ENCODE data around the gene CAPRIN1. TPM values are rescaled to one million over a fixed set of nuclear protein-coding genes. Genes with fewer than 3 reads are reported as not detected.

CAPRIN1 gene
- total and polyA plus RNA-seq, 2 donors (not counting 3 experiments of a cell fraction or from before 2014, with no cell fraction given): 138 to 279 TPM

DNA sequence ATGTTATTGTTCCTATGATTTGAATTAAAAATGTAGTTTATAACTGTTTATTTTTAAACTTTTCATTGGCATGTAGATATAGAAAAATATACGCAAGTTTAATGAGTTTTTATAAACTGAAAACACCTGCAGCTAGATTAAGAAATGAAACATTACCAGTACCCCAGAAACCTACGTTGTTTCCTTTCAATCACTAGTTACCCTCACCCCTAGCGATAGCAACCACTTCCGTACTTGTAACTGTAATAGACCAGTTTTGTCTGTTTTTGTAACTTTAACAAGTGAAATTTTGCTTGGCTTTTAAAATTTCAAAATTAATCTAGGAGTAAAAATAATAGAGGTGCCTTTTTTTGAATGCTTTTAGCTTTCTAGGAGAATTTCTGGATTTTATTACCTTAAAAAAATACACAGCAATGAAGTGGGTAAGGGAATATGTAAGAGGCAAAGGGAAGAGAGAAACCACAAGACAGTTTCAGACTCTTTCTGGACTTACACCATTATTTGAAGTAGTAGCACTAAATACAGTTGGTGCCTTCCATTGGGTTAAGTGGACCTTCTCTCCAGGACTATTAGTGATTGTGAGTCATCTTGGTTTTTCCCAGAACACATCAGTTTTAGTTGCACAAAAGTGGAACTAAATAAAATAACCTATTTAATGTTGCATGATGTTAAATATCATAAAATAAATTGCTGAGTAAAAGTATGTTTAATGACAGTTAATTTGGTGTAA, 35.2 kb downstream of the CAPRIN1 start:
- dilution Hi-C loops (cut with MboI; ENCODE audit: extremely low pct_ligation_motif_present, low sequenced_read_pairs): no loop called here
- CTCF ChIA-PET: interaction anchor here (0.7 to 4.8 kb wide), 2 partner anchors 12 to 80 kb away, joined by 3 to 16 read pairs; no protein-coding TSS in a partner anchor
- peaks cover 27 to 54% of the 10 kb centered on the region in 2 experiments for H3K36me3 ChIP-seq (ENCODE audit: control insufficient read depth in 2 of 2, extremely low read depth in 1 of 2, insufficient read depth in 2 of 2, low read length in 2 of 2)

More for the DNA sequence above, 35.2 kb downstream of the CAPRIN1 start:
- Histone ChIP-seq H3K27ac (ENCODE audit: insufficient read depth, low read depth, low read length) (no peak overlapping the region), H3K4me3 (replicated peaks in 1 of 3; ENCODE audit: insufficient read depth in 1 of 3, low read depth in 1 of 3, low read length in 3 of 3) (no peak overlapping the region), H3K9me1 (replicated peaks; ENCODE audit: control insufficient read depth, extremely low read depth, insufficient read depth, low read length) (no peaks in the 10 kb centered on the region), H4K20me1 (replicated peaks; ENCODE audit: control insufficient read depth, extremely low read depth, insufficient read depth, low read length) (peaks cover 3% of the 10 kb centered on the region), H3K27me3 (ENCODE audit: control insufficient read depth in 2 of 2, insufficient read depth in 2 of 2, low read length in 2 of 2) (no peaks in the 10 kb centered on the region), H3K4me2 (ENCODE audit: insufficient read depth, low read length) (no peak overlapping the region), H2AFZ (ENCODE audit: low read depth, low read length) (no peak overlapping the region), H3K79me2 (ENCODE audit: control insufficient read depth, insufficient read depth, low read length) (peaks cover 38% of the 10 kb centered on the region), H3K4me1 (ENCODE audit: control insufficient read depth, extremely low read depth, insufficient read depth, low read length) (no peaks in the 10 kb centered on the region), H3K9ac (replicated peaks; ENCODE audit: extremely low read depth, insufficient read depth, low read length) (no peak overlapping the region), H3K9me3 (replicated peaks; ENCODE audit: control insufficient read depth, insufficient read depth, low read length) (no peaks in the 10 kb centered on the region)
- DNase-seq (ENCODE audit: low read depth, low spot score): no peak
- FAIRE-seq: no peak
- no peak for TF ChIP-seq POLR2A (IDR thresholded peaks at IDR 0.05; ENCODE audit: low read depth, low read length)
- TF ChIP-seq MYC (IDR thresholded peaks at IDR 0.05; ENCODE audit: low read depth, low read length): no peak
- TF ChIP-seq, protein P1, sequence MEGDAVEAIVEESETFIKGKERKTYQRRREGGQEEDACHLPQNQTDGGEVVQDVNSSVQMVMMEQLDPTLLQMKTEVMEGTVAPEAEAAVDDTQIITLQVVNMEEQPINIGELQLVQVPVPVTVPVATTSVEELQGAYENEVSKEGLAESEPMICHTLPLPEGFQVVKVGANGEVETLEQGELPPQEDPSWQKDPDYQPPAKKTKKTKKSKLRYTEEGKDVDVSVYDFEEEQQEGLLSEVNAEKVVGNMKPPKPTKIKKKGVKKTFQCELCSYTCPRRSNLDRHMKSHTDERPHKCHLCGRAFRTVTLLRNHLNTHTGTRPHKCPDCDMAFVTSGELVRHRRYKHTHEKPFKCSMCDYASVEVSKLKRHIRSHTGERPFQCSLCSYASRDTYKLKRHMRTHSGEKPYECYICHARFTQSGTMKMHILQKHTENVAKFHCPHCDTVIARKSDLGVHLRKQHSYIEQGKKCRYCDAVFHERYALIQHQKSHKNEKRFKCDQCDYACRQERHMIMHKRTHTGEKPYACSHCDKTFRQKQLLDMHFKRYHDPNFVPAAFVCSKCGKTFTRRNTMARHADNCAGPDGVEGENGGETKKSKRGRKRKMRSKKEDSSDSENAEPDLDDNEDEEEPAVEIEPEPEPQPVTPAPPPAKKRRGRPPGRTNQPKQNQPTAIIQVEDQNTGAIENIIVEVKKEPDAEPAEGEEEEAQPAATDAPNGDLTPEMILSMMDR (IDR thresholded peaks at IDR 0.05; ENCODE audit: extremely low read depth in 1 of 2, insufficient read depth in 1 of 2, low read depth in 1 of 2, low read length in 2 of 2): no peak
- no peak for TF ChIP-seq FOS (IDR thresholded peaks at IDR 0.05; ENCODE audit: borderline replicate concordance, insufficient read depth, low read length)
- no peak for TF ChIP-seq JUN (IDR thresholded peaks at IDR 0.05; ENCODE audit: borderline replicate concordance, insufficient read depth, insufficient read length, low read depth)
- TF ChIP-seq EZH2 (IDR thresholded peaks at IDR 0.05; ENCODE audit: borderline replicate concordance, low read depth, low read length, severe bottlenecking): no peak
- no peak for TF ChIP-seq POLR2AphosphoS5 (IDR thresholded peaks at IDR 0.05; ENCODE audit: insufficient read depth, low read depth, low read length)
- TF ChIP-seq GATA2 (IDR thresholded peaks at IDR 0.05; ENCODE audit: insufficient read depth, insufficient read length, low read depth, low read length): no peak
- intact Hi-C loops (cut with micrococcal nuclease): no loop called here
- POLR2A ChIA-PET: no interaction called here
- BruUV-seq (replicated peaks): no TSS peak
